GM21367 (cell line): ENCODE results near the gene WFDC1.

Source experiments
- ATAC-seq: cut with Tn5 transposase; IDR thresholded peaks from one replicate; pipeline ENCODE4 v1.9.1; 2021; ENCODE audit not compliant: unreplicated experiment

Gene WFDC1

DNA sequence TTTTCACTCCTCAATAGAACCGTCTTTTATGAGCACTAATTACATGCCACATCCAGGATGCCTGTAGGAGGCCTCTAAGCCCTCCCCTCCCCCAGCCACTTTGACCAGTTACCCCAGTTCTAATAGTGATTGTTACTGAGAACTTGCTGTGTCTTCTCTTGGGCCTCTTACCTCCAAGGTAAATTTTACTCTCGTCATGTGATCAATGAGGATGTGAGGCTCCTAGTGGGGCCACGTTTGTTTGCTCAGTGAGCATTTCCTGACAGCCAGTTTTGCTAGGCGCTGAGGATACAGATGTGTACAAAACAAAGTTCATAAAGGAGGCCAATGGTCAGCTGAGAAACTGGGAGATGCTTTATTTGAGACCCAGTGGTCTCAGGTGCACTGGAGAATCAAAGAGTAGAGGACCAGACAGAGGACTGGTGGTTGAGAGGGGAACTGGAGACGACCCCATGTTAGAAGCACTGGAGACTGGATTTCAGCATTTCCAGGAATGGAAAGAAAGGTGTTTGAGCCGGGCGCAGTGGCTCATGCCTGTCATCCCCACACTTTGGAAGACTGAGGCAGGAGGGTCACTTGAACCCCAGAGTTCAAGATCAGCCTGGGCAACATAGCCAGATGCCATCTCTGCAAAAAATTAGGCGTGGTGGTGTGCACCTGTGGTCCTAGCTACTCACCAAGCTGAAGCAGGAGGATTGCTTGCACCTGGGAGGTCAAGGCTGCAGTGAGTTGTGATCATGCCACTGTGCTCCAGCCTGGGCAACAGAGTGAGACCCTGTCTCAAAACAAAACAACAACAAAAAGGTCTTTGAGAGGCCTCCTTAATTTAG is 76.3 kb downstream of the WFDC1 start:
- ATAC-seq = no peak

GRCh38 chr16:84371553-84371865 is 76.8 kb downstream of the WFDC1 start:
- ATAC-seq = no peak

DNA sequence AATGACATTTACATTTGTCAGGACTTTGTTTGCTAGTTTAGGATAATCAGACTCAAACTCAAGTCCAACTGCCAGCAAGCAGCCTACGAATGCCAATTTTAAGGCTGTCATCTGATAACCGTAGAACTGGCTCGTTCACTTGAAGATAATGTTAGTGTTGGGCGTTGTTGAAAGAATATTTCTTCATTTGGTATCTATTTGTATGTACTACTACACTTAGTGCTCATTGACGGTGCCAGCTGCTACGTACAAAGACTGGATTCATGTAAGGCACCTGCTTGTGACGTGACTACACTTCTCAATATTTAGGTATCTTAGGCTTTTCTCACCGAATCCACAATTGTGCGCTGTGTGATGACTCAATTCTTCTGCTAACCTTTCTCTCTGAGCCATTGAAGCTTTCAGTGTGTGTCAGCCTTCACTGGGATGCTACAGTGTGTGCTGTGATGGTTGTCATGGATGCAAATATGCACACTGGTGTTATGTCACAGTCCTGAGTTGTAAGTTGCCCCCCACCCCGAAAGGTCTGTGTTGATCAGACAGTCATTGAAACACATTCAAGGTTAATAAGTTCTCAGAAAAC is 79.3 kb downstream of the WFDC1 start:
- no peak for ATAC-seq

GRCh38 chr16:84378099-84378498 is 83.4 kb downstream of the WFDC1 start:
- ATAC-seq = no peak

GRCh38 chr16:84378567-84378966 is 83.9 kb downstream of the WFDC1 start:
- ATAC-seq = no peak

DNA sequence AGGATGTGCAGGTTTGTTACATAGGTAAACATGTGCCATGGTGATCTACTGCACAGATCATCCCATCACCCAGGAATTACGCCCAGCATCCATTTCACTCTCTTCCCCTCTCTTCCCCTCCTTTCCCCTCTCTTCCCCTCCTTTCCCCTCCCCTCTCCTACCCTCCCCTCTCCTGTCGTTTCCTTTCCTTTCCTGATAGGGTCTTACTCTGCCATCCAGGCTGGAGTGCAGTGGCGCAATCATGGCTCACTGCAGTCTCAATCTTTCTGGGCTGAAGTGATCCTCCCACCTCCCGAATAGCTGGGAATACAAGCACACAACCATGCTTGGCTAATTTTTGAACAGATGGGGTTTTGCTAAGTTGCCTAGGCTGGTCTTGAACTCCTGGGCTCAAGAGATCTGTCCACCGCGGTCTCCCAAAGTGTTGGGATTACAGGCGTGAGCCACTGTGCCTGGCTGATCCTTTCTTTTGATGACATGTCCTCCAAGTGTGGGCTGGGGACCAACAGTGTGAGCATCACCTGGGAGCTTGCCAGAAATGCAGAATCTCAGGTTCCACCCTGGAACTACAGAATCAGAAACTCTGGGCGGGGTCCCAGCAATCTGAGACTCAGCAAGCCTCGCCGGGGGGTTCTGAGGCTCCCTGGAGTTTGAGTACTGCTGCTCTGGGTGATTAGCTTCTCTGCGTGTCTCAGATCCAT is 84.5 kb downstream of the WFDC1 start:
- ATAC-seq = no peak
